Neuronal stem cell (in vitro differentiated cells): ENCODE results near the gene KLF15. TPM values are rescaled to one million over a fixed set of nuclear protein-coding genes. Genes with fewer than 3 reads are reported as not detected.

Experiments
- DNase-seq: peaks from one replicate; pipeline ENCODE4 v3.0.0-alpha.2; 2013; ENCODE audit warnings: low spot score
- H2AFZ ChIP-seq: one replicate; pipeline ENCODE4 v1.6.1; 2013; ENCODE audit warnings: mild to moderate bottlenecking, low read length, inconsistent platforms
- H2AK5ac ChIP-seq: 2 replicates; pipeline ENCODE4 v1.6.1; 2013; ENCODE audit warnings: low read depth, mild to moderate bottlenecking, inconsistent platforms, low read length, moderate library complexity, mixed read lengths
- H2BK120ac ChIP-seq: 2 replicates; pipeline ENCODE4 v1.6.1; 2013; ENCODE audit warnings: low read depth, mild to moderate bottlenecking, inconsistent platforms, low read length, moderate library complexity, mixed read lengths
- H2BK12ac ChIP-seq: one replicate; pipeline ENCODE4 v1.6.1; 2013; ENCODE audit warnings: low read length, inconsistent platforms
- H2BK15ac ChIP-seq: 2 replicates; pipeline ENCODE4 v1.6.1; 2013; ENCODE audit warnings: mild to moderate bottlenecking, low read length, inconsistent platforms, mixed read lengths
- H2BK5ac ChIP-seq: one replicate; pipeline ENCODE4 v1.6.1; 2013; ENCODE audit warnings: inconsistent platforms, mild to moderate bottlenecking, low read length, moderate library complexity
- H3K14ac ChIP-seq: one replicate; pipeline ENCODE4 v1.6.1; 2013; ENCODE audit warnings: low read length, inconsistent platforms
- H3K18ac ChIP-seq: 2 replicates; pipeline ENCODE4 v1.6.1; 2013; ENCODE audit warnings: low read length, inconsistent platforms
- H3K23ac ChIP-seq: 2 replicates; pipeline ENCODE4 v1.6.1; 2013; ENCODE audit warnings: low read depth, mild to moderate bottlenecking, mixed read lengths, low read length, inconsistent platforms; ENCODE audit not compliant: poor library complexity
- H3K27ac ChIP-seq: replicated peaks from 3 replicates; pipeline ENCODE4 v1.5.1; 2013; ENCODE audit warnings: low read length, inconsistent platforms
- H3K27me3 ChIP-seq, 3 experiments: 2 replicates each; pipeline ENCODE4 v1.6.1; 2013; ENCODE audit warnings: low read length in 3 of 3, mild to moderate bottlenecking in 2 of 3, inconsistent platforms in 1 of 3, low read depth in 1 of 3, mixed read lengths in 1 of 3, moderate library complexity in 1 of 3; ENCODE audit not compliant: control insufficient read depth in 3 of 3, insufficient read depth in 3 of 3
- H3K36me3 ChIP-seq, 2 donors: replicated peaks in 1 of 2; 2 replicates each; pipeline ENCODE4 v1.6.1; 2013; ENCODE audit warnings: low read length in 2 of 2; ENCODE audit not compliant: control insufficient read depth in 2 of 2, insufficient read depth in 2 of 2
- H3K4ac ChIP-seq: 2 replicates; pipeline ENCODE4 v1.6.1; 2013; ENCODE audit warnings: inconsistent platforms, mild to moderate bottlenecking, low read length, moderate library complexity
- H3K4me1 ChIP-seq, 2 donors: 1 replicate in 1 of 2; 2 replicates in 1 of 2; pipeline ENCODE4 v1.6.1; 2013; ENCODE audit warnings: low read length in 2 of 2, low read depth in 1 of 2; ENCODE audit not compliant: control insufficient read depth in 2 of 2, insufficient read depth in 1 of 2
- H3K4me2 ChIP-seq: one replicate; pipeline ENCODE4 v1.6.1; 2013; ENCODE audit warnings: mild to moderate bottlenecking, low read length, inconsistent platforms; ENCODE audit not compliant: insufficient read depth, poor library complexity, severe bottlenecking
- H3K4me3 ChIP-seq, 2 donors: 2 replicates each; pipeline ENCODE4 v1.5.1; 2013; ENCODE audit warnings: low read length in 2 of 2, mild to moderate bottlenecking in 2 of 2, inconsistent platforms in 1 of 2, moderate library complexity in 1 of 2
- H3K79me1 ChIP-seq: one replicate; pipeline ENCODE4 v1.6.1; 2013; ENCODE audit warnings: low read depth, mild to moderate bottlenecking, inconsistent platforms, low read length, moderate library complexity
- H3K9ac ChIP-seq: one replicate; pipeline ENCODE4 v1.6.1; 2013; ENCODE audit warnings: mild to moderate bottlenecking, low read depth, low read length, inconsistent platforms; ENCODE audit not compliant: poor library complexity
- H3K9me3 ChIP-seq, 2 donors: replicated peaks in 1 of 2; 2 replicates each; pipeline versions ENCODE3 to v1.6.1; 2013; ENCODE audit warnings: low read length in 2 of 2, mild to moderate bottlenecking in 2 of 2, inconsistent platforms in 1 of 2, low read depth in 1 of 2, mixed read lengths in 1 of 2, moderate library complexity in 1 of 2; ENCODE audit not compliant: control insufficient read depth in 2 of 2, insufficient read depth in 1 of 2
- H4K8ac ChIP-seq: one replicate; pipeline ENCODE4 v1.6.1; 2013; ENCODE audit warnings: low read depth, mild to moderate bottlenecking, inconsistent platforms, low read length, moderate library complexity
- H4K91ac ChIP-seq: one replicate; pipeline ENCODE4 v1.6.1; 2013; ENCODE audit warnings: low read length, low read depth, mild to moderate bottlenecking, inconsistent platforms; ENCODE audit not compliant: poor library complexity
- WGBS, 2 donors: extraction: QIAGEN DNeasy Blood & Tissue Kit; methylation state at CpG; one replicate each; pipeline ENCODE4 v1.1.7; 2013; ENCODE audit warnings: missing lambda C conversion rate in 2 of 2, mixed read lengths in 1 of 2; ENCODE audit not compliant: insufficient read length in 2 of 2, insufficient replicate concordance in 1 of 2; ENCODE audit errors: extremely low coverage in 2 of 2; 5-methylcytosine and 5-hydroxymethylcytosine counted together
- polyA plus RNA-seq, 2 experiments: library from polyadenylated mRNA; stranded (reverse); fragments of 200-250 nt; gene quantifications; one replicate each; pipeline ENCODE4 v1.2.3, GENCODE V29; 2013

KLF15 gene
- polyA plus RNA-seq (2013, experiment 1 of 2) = 6.0 TPM
- 5.6 TPM for polyA plus RNA-seq (2013, experiment 2 of 2)

GRCh38 chr3:126357295-126358037, at the start of gene KLF15:
TSS of gene KLF15 (minus strand) at chr3:126357408. CDS start at chr3:126352922, 4,486 bp downstream.
- Histone ChIP-seq H4K8ac (peak within 1 kb of the TSS; percentile 6), H2BK15ac (peak within 1 kb of the TSS; percentile 94), H3K27ac (no peak within 1 kb of the TSS), H3K9ac (peak within 1 kb of the TSS; percentile 90), H3K4me3 (peak within 1 kb of the TSS; percentile 67 to 92), H3K36me3 (no peaks in the 10 kb centered on the region), H3K14ac (peak within 1 kb of the TSS; percentile 95), H3K4me2 (peak within 1 kb of the TSS; percentile 100), H3K4me1 (peaks cover 13 to 14% of the 10 kb centered on the region in 2 donors), H2AK5ac (peak within 1 kb of the TSS; percentile 49), H2AFZ (peak within 1 kb of the TSS; percentile 99), H4K91ac (peak within 1 kb of the TSS; percentile 75), H3K79me1 (peaks cover 5% of the 10 kb centered on the region), H3K23ac (peak within 1 kb of the TSS; percentile 96), H3K18ac (peak within 1 kb of the TSS; percentile 97), H3K27me3 (peaks cover 0 to 29% (median 9%) of the 10 kb centered on the region in 3 experiments), H2BK12ac (no peak within 1 kb of the TSS), H2BK120ac (peak within 1 kb of the TSS; percentile 26), H3K4ac (peak within 1 kb of the TSS; percentile 87), H3K9me3 (peaks cover 4 to 13% of the 10 kb centered on the region in 2 donors), H2BK5ac (no peak within 1 kb of the TSS)
- peak; percentile 84 for DNase-seq
- WGBS, 2 donors = no CpG with 5 or more reads among the region's 86 CpGs

GRCh38 chr3:126406389-126407296, 49.4 kb upstream of the KLF15 start:
- peaks cover 3% of the 10 kb centered on the region for H3K79me1 ChIP-seq
- H3K4ac ChIP-seq = no peak overlapping the region
- no peak for DNase-seq
- no peak overlapping the region for H2BK12ac ChIP-seq
- H3K23ac ChIP-seq = no peak overlapping the region
- peaks cover 0 to 8% (median 0%) of the 10 kb centered on the region in 3 experiments for H3K27me3 ChIP-seq
- no peak overlapping the region for H4K91ac ChIP-seq
- H4K8ac ChIP-seq = no peak overlapping the region
- H3K18ac ChIP-seq = peak overlapping the region; percentile 77
- no peak overlapping the region for H2BK120ac ChIP-seq
- no peak overlapping the region for H3K14ac ChIP-seq
- H2AFZ ChIP-seq = no peak overlapping the region
- H2BK15ac ChIP-seq = no peak overlapping the region
- H3K9me3 ChIP-seq = peaks cover 0 to 2% of the 10 kb centered on the region in 2 donors
- H2AK5ac ChIP-seq = peak overlapping the region; percentile 20
- peak overlapping the region; percentile 34 for H3K9ac ChIP-seq
- no peaks in the 10 kb centered on the region for H3K36me3 ChIP-seq
- WGBS, 2 donors = no CpG with 5 or more reads among the region's 15 CpGs
- H3K27ac ChIP-seq = no peak overlapping the region
- H3K4me3 ChIP-seq = no peak overlapping the region
- no peak overlapping the region for H3K4me2 ChIP-seq
- H2BK5ac ChIP-seq = peak overlapping the region; percentile 22
- peaks cover 0 to 9% of the 10 kb centered on the region in 2 donors for H3K4me1 ChIP-seq

- Histone ChIP-seq H2BK5ac (no peak overlapping the region), H4K91ac (no peak overlapping the region), H3K4me1 (peaks cover 0 to 14% of the 10 kb centered on the region in 2 donors), H3K79me1 (peaks cover 3% of the 10 kb centered on the region), H2AK5ac (peak overlapping the region; percentile 20), H3K9me3 (peaks cover 0 to 2% of the 10 kb centered on the region in 2 donors), H2BK120ac (no peak overlapping the region), H3K14ac (no peak overlapping the region), H3K27ac (no peak overlapping the region), H2AFZ (no peak overlapping the region), H3K9ac (no peak overlapping the region), H3K23ac (no peak overlapping the region), H3K4me3 (no peak overlapping the region), H3K4ac (no peak overlapping the region), H4K8ac (no peak overlapping the region), H3K18ac (peak overlapping the region; percentile 73), H2BK15ac (no peak overlapping the region), H2BK12ac (no peak overlapping the region), H3K27me3 (peaks cover 0 to 9% (median 0%) of the 10 kb centered on the region in 3 experiments), H3K4me2 (no peak overlapping the region), H3K36me3 (no peaks in the 10 kb centered on the region)
- no CpG with 5 or more reads among the region's 12 CpGs for WGBS, 2 donors
- no peak for DNase-seq
These were observed 45.6 kb upstream of the KLF15 start for GRCh38 chr3:126402666-126403302.
